HepG2 (cell line): ENCODE results near the gene MC1R. TPM values are rescaled to one million over a fixed set of nuclear protein-coding genes. Genes with fewer than 3 reads are reported as not detected.

Source experiments
- ATAC-seq: fragments of 200-7000 bp; cut with Tn5 transposase; 3 replicates; pipeline ENCODE4 v1.9.1; 2020; ENCODE audit warnings: mild to moderate bottlenecking, moderate library complexity
- BruUV-seq: library from RNA; stranded (reverse); fragments of 400-500 nt; replicated peaks from 2 replicates; lab custom pipeline; 2021; lab: Mats Ljungman, UMichigan
- CTCF ChIA-PET: fragments of 300-600 bp; formaldehyde crosslinking; extraction: SDS; loops from one replicate; lab custom pipeline; 2021; ENCODE audit warnings: low total read pairs, inconsistent platforms, low intra/inter-chr PET ratio; lab: Yijun Ruan, JAX
- POLR2A ChIA-PET: fragments of 350-600 bp; sonication (Branson Sonifier 250); formaldehyde crosslinking; loops from one replicate; lab custom pipeline; 2020; ENCODE audit warnings: antibody characterized with exemption, inconsistent platforms; lab: Yijun Ruan, JAX
- DNase-seq: peaks from one replicate; pipeline ENCODE4 v3.0.0-alpha.2; 2015; ENCODE audit warnings: low spot score
- FAIRE-seq: peaks from 3 replicates; lab custom pipeline; 2011; peaks lifted over from hg19 to GRCh38; lab: Jason Lieb, UNC
- H2AFZ ChIP-seq: one replicate; pipeline ENCODE4 v1.6.1; 2011; ENCODE audit warnings: low read length, inconsistent platforms
- H3K27ac ChIP-seq: fragments of 300-600 bp; 3 replicates; pipeline ENCODE4 v1.8.0; 2011; ENCODE audit warnings: mixed run types, mild to moderate bottlenecking, mixed read lengths, low read length, inconsistent platforms; ENCODE audit not compliant: insufficient read depth; ENCODE audit errors: extremely low read length
- H3K27me3 ChIP-seq, 2 experiments: fragments of 200-600 bp in 1 of 2; 2 replicates in 1 of 2; 3 replicates in 1 of 2; pipeline versions ENCODE4 v1.6.0 to v1.8.0; 2011; ENCODE audit warnings: low read length in 2 of 2, mild to moderate bottlenecking in 2 of 2, moderate library complexity in 2 of 2, inconsistent platforms in 1 of 2; ENCODE audit not compliant: insufficient read depth in 2 of 2, control insufficient read depth in 1 of 2
- H3K36me3 ChIP-seq, 2 experiments: fragments of 200-600 bp in 1 of 2; replicated peaks in 1 of 2; 2 replicates in 1 of 2; 3 replicates in 1 of 2; pipeline versions ENCODE4 v1.5.1 to v1.8.0; 2011; ENCODE audit warnings: low read length in 2 of 2, inconsistent platforms in 1 of 2; ENCODE audit not compliant: insufficient read depth in 2 of 2, control insufficient read depth in 1 of 2
- H3K4me1 ChIP-seq: 2 replicates; pipeline ENCODE4 v1.5.1; 2012; ENCODE audit warnings: low read length, inconsistent platforms; ENCODE audit not compliant: insufficient read depth
- H3K4me2 ChIP-seq: 2 replicates; pipeline ENCODE4 v1.6.0; 2011; ENCODE audit warnings: low read depth, low read length, inconsistent platforms
- H3K4me3 ChIP-seq, 3 experiments: fragments of 200-600 bp in 1 of 3; sonication (generic), shearing (Covaris generic) in 1 of 3; replicated peaks in 1 of 3; 2 replicates each; pipeline ENCODE4 v1.5.1; 2011 to 2016; ENCODE audit warnings: low read length in 3 of 3, inconsistent platforms in 2 of 3, low read depth in 2 of 3, mild to moderate bottlenecking in 2 of 3, control low read depth in 1 of 3, mixed read lengths in 1 of 3; ENCODE audit not compliant: insufficient read depth in 1 of 3
- H3K79me2 ChIP-seq: one replicate; pipeline ENCODE4 v1.6.1; 2011; ENCODE audit warnings: low read length, inconsistent platforms; ENCODE audit not compliant: insufficient read depth
- H3K9ac ChIP-seq: 2 replicates; pipeline ENCODE4 v1.6.0; 2011; ENCODE audit warnings: mild to moderate bottlenecking, low read depth, low read length, inconsistent platforms; ENCODE audit not compliant: insufficient read depth
- H3K9me3 ChIP-seq: 2 replicates; pipeline ENCODE4 v1.5.1; 2012; ENCODE audit warnings: mild to moderate bottlenecking, low read length
- H4K20me1 ChIP-seq: 2 replicates; pipeline ENCODE4 v1.6.0; 2011; ENCODE audit warnings: inconsistent platforms, mild to moderate bottlenecking, low read length, moderate library complexity; ENCODE audit not compliant: insufficient read depth
- KDM3A ChIP-seq: IDR thresholded peaks from 2 replicates; pipeline ENCODE4 v1.6.1; 2018; ENCODE audit warnings: low read depth, missing compliant biosample characterization
- KLF6 ChIP-seq: IDR thresholded peaks from 2 replicates; pipeline ENCODE4 v1.8.0; 2016; ENCODE audit warnings: missing biosample characterization, missing genetic modification reagents
- MEF2D ChIP-seq: sonication (generic); formaldehyde crosslinking; IDR thresholded peaks from 2 replicates; pipeline ENCODE4 v1.5.1; 2020; ENCODE audit warnings: mild to moderate bottlenecking, missing genetic modification reagents
- RFX3 ChIP-seq: IDR thresholded peaks from 2 replicates; pipeline ENCODE4 v1.6.1; 2016; ENCODE audit warnings: missing biosample characterization, missing genetic modification reagents
- SIN3B ChIP-seq: fragments of 150-350 bp; IDR thresholded peaks from 2 replicates; pipeline ENCODE4 v1.6.1; 2014; ENCODE audit warnings: low read length
- THAP11 ChIP-seq: IDR thresholded peaks from 2 replicates; pipeline ENCODE4 v1.6.1; 2016; ENCODE audit warnings: missing biosample characterization, missing genetic modification reagents
- ZKSCAN1 ChIP-seq: fragments of 150-350 bp; IDR thresholded peaks from 2 replicates; pipeline ENCODE4 v1.6.1; 2014; ENCODE audit warnings: low read length
- ZNF274 ChIP-seq: sonication (generic); formaldehyde crosslinking; IDR thresholded peaks from 2 replicates; pipeline ENCODE4 v1.5.1; 2020; ENCODE audit warnings: mild to moderate bottlenecking, missing genetic modification reagents
- ZNF431 ChIP-seq: sonication (generic); formaldehyde crosslinking; IDR thresholded peaks from 2 replicates; pipeline ENCODE4 v1.9.0; 2022; ENCODE audit warnings: missing genetic modification reagents, low read depth, mild to moderate bottlenecking, borderline replicate concordance
- ZNF530 ChIP-seq: sonication (generic); formaldehyde crosslinking; IDR thresholded peaks from 2 replicates; pipeline ENCODE4 v1.5.0; 2020; ENCODE audit warnings: low read depth, mild to moderate bottlenecking, missing genetic modification reagents
- ZSCAN12 ChIP-seq: sonication (generic); formaldehyde crosslinking; IDR thresholded peaks from 2 replicates; pipeline ENCODE4 v1.9.0; 2021; ENCODE audit warnings: mild to moderate bottlenecking, missing genetic modification reagents
- WGBS: methylation state at CpG from one replicate; pipeline ENCODE4 v1.1.6; 2017; ENCODE audit warnings: low lambda C conversion rate; 5-methylcytosine and 5-hydroxymethylcytosine counted together
- in situ Hi-C: cut with HindIII; loops from 2 replicates; pipeline ENCODE4 v1.10.0; 2017; ENCODE audit warnings: low pct_unique_long_range_greater_than_20kb; ENCODE audit not compliant: extremely low pct_ligation_motif_present
- intact Hi-C: fragments of 100-400 bp; cut with micrococcal nuclease; formaldehyde crosslinking; loops from one replicate; pipeline ENCODE4 v1.10.0; 2022; ENCODE audit not compliant: unreplicated experiment
- polyA plus RNA-seq, 8 experiments: library from polyadenylated mRNA; depleted of rRNA in 3 of 8; stranded (reverse) in 7 of 8; unstranded in 1 of 8; fragments of >200 nt; fragmentation: Illumina TruSeq in 4 of 8; extraction: Trizol in 4 of 8; gene quantifications; 2 replicates each; pipeline versions ENCODE4 v1.2.1 to v1.2.3, GENCODE V29; 2011 to 2016; ENCODE audit warnings: low read depth in 4 of 8, missing spikeins in 1 of 8, mixed read lengths in 1 of 8; ENCODE audit not compliant: insufficient read depth in 1 of 8
- total RNA-seq, 5 experiments: library from RNA; depleted of rRNA; stranded (reverse); fragments of >200 nt; fragmentation: Illumina TruSeq; extraction: Trizol; gene quantifications; 2 replicates each; pipeline ENCODE4 v1.2.3, GENCODE V29; 2016; ENCODE audit warnings: low read depth in 1 of 5
- TF ChIP-seq, protein P1 (sequence below): sonication (generic); formaldehyde crosslinking; conservative IDR thresholded peaks from 2 replicates; pipeline ENCODE4 v1.4.0; 2020; ENCODE audit warnings: missing genetic modification reagents
- TF ChIP-seq, protein P2 (sequence below): sonication (generic); formaldehyde crosslinking; IDR thresholded peaks from 2 replicates; pipeline ENCODE4 v1.9.0; 2021; ENCODE audit warnings: missing genetic modification reagents, mild to moderate bottlenecking, borderline replicate concordance
- TF ChIP-seq, protein P3 (sequence below): IDR thresholded peaks from 2 replicates; pipeline ENCODE4 v1.6.1; 2016; ENCODE audit warnings: low read depth, control low read depth
- TF ChIP-seq, protein P4 (sequence below), 2 experiments: sonication (generic) in 1 of 2; formaldehyde crosslinking in 1 of 2; IDR thresholded peaks; 2 replicates each; pipeline versions ENCODE4 v1.6.1 to v1.9.0; 2014 to 2022; ENCODE audit warnings: antibody characterized with exemption in 1 of 2, borderline replicate concordance in 1 of 2, inconsistent platforms in 1 of 2, low read depth in 1 of 2, missing genetic modification reagents in 1 of 2

The MC1R gene
- total and polyA plus RNA-seq, 2 of the 13 experiments (the other 11 are each of a cell fraction or from before 2014, with no cell fraction given), result 9.1 to 14.8 TPM

DNA sequence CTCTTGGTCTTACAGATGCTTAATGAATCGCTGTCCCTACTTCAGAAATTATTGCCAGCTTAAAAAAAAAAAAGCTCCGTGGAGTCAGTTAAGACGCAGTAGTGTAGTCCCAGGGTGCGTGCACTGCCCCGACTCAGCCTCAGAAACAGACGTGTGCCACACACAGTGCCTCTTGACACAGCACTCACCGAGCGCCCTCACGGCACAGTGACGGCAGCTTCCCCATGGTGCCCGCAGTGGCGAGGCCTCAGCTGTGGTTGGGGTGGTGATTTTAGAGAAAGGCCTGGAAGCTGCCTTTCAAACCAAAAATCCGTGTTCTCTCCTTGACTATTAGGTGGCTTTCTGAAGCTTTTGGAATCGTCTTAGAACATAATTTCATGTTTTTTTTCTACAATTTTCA, 31.4 kb upstream of the MC1R start:
- POLR2A ChIA-PET, result interaction anchor here (0.9 to 2.1 kb wide), 4 partner anchors 9 to 36 kb away, joined by 3 to 6 read pairs (median 4); partner anchors contain the start of genes MC1R, TCF25 and TUBB3
- H3K9me3 ChIP-seq, result no peaks in the 10 kb centered on the region
- CTCF ChIA-PET, result no interaction called here
- in situ Hi-C loops (no loop called here), intact Hi-C loops (no loop called here)
- H3K4me1 ChIP-seq, result no peaks in the 10 kb centered on the region
- BruUV-seq, result no TSS peak
- no peak overlapping the region for H2AFZ ChIP-seq
- H4K20me1 ChIP-seq, result 0 out of 2 replicates have a peak, but pooled peaks cover 5% of the 10 kb centered on the region
- 98% methylated on average over 14 of the region's 14 CpGs for WGBS
- H3K27me3 ChIP-seq, result no peaks in the 10 kb centered on the region
- DNase-seq, result no peak
- ATAC-seq, result no peak
- no peak overlapping the region for H3K9ac ChIP-seq
- FAIRE-seq, result no peak
- peaks cover 9% of the 10 kb centered on the region for H3K79me2 ChIP-seq
- no peak overlapping the region for H3K4me3 ChIP-seq
- peaks cover 49 to 81% of the 10 kb centered on the region in 2 experiments for H3K36me3 ChIP-seq
- no peak overlapping the region for H3K4me2 ChIP-seq
- H3K27ac ChIP-seq, result no peak overlapping the region
- no peak for TF ChIP-seq KLF6 (CRISPR knock-in tag)
- TF ChIP-seq ZSCAN12 (CRISPR knock-in tag), result no peak
- TF ChIP-seq ZNF431 (CRISPR knock-in tag), result no peak
- no peak for TF ChIP-seq KDM3A
- TF ChIP-seq, protein P1, sequence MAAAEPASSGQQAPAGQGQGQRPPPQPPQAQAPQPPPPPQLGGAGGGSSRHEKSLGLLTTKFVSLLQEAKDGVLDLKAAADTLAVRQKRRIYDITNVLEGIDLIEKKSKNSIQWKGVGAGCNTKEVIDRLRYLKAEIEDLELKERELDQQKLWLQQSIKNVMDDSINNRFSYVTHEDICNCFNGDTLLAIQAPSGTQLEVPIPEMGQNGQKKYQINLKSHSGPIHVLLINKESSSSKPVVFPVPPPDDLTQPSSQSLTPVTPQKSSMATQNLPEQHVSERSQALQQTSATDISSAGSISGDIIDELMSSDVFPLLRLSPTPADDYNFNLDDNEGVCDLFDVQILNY, result no peak
- TF ChIP-seq MEF2D (CRISPR knock-in tag), result no peak
- no peak for TF ChIP-seq ZKSCAN1
- TF ChIP-seq, protein P2, sequence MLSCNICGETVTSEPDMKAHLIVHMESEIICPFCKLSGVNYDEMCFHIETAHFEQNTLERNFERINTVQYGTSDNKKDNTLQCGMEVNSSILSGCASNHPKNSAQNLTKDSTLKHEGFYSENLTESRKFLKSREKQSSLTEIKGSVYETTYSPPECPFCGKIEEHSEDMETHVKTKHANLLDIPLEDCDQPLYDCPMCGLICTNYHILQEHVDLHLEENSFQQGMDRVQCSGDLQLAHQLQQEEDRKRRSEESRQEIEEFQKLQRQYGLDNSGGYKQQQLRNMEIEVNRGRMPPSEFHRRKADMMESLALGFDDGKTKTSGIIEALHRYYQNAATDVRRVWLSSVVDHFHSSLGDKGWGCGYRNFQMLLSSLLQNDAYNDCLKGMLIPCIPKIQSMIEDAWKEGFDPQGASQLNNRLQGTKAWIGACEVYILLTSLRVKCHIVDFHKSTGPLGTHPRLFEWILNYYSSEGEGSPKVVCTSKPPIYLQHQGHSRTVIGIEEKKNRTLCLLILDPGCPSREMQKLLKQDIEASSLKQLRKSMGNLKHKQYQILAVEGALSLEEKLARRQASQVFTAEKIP, result no peak
- TF ChIP-seq, protein P3, sequence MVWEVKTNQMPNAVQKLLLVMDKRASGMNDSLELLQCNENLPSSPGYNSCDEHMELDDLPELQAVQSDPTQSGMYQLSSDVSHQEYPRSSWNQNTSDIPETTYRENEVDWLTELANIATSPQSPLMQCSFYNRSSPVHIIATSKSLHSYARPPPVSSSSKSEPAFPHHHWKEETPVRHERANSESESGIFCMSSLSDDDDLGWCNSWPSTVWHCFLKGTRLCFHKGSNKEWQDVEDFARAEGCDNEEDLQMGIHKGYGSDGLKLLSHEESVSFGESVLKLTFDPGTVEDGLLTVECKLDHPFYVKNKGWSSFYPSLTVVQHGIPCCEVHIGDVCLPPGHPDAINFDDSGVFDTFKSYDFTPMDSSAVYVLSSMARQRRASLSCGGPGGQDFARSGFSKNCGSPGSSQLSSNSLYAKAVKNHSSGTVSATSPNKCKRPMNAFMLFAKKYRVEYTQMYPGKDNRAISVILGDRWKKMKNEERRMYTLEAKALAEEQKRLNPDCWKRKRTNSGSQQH, result no peak
- TF ChIP-seq RFX3 (CRISPR knock-in tag), result no peak
- TF ChIP-seq, protein P4, sequence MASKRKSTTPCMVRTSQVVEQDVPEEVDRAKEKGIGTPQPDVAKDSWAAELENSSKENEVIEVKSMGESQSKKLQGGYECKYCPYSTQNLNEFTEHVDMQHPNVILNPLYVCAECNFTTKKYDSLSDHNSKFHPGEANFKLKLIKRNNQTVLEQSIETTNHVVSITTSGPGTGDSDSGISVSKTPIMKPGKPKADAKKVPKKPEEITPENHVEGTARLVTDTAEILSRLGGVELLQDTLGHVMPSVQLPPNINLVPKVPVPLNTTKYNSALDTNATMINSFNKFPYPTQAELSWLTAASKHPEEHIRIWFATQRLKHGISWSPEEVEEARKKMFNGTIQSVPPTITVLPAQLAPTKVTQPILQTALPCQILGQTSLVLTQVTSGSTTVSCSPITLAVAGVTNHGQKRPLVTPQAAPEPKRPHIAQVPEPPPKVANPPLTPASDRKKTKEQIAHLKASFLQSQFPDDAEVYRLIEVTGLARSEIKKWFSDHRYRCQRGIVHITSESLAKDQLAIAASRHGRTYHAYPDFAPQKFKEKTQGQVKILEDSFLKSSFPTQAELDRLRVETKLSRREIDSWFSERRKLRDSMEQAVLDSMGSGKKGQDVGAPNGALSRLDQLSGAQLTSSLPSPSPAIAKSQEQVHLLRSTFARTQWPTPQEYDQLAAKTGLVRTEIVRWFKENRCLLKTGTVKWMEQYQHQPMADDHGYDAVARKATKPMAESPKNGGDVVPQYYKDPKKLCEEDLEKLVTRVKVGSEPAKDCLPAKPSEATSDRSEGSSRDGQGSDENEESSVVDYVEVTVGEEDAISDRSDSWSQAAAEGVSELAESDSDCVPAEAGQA (IDR thresholded peaks at IDR 0.05; ENCODE audit: low read depth), result no peak
- TF ChIP-seq, protein P4 (CRISPR knock-in tag; IDR thresholded peaks at IDR 0.05; ENCODE audit: borderline replicate concordance), result no peak
- TF ChIP-seq THAP11 (CRISPR knock-in tag), result no peak
- TF ChIP-seq ZNF274 (CRISPR knock-in tag), result no peak
- TF ChIP-seq SIN3B, result no peak
- TF ChIP-seq ZNF530 (CRISPR knock-in tag), result no peak
